SK-N-SH (cell line): Measurements from ENCODE around the gene CC2D1B. TPM values are rescaled to one million over a fixed set of nuclear protein-coding genes. Genes with fewer than 3 reads are reported as not detected.

Experiments used
- CTCF ChIA-PET: fragments of 300-600, 350-600 bp; formaldehyde crosslinking; extraction: SDS; loops from one replicate; lab custom pipeline; 2021; lab: Yijun Ruan, JAX
- POLR2A ChIA-PET: fragments of 350-600 bp; sonication (Branson Sonifier 250); formaldehyde crosslinking; extraction: SDS; loops from one replicate; lab custom pipeline; 2020; ENCODE audit warnings: antibody characterized with exemption, inconsistent platforms; lab: Yijun Ruan, JAX
- DNase-seq: peaks from one replicate; pipeline ENCODE4 v3.0.0; 2012
- H2AFZ ChIP-seq: fragments of 200-600 bp; sonication (generic); 2 replicates; pipeline ENCODE4 v1.8.1; 2016; ENCODE audit warnings: antibody characterized with exemption, mild to moderate bottlenecking, low read depth
- H3F3A ChIP-seq: fragments of 200-600 bp; sonication (generic); replicated peaks from 2 replicates; pipeline ENCODE3; 2016; ENCODE audit warnings: antibody characterized with exemption, mild to moderate bottlenecking; ENCODE audit not compliant: insufficient read depth
- H3K27ac ChIP-seq, 2 experiments: fragments of 200-500 bp in 1 of 2; fragments of 200-600 bp in 1 of 2; sonication (Bioruptor generic) in 1 of 2; sonication (generic), shearing (Covaris generic) in 1 of 2; 2 replicates each; pipeline versions ENCODE4 v1.5.1 to v1.6.1; 2014 to 2016; ENCODE audit warnings: low read depth in 2 of 2, inconsistent platforms in 1 of 2, low read length in 1 of 2, mild to moderate bottlenecking in 1 of 2, mixed read lengths in 1 of 2
- H3K27me3 ChIP-seq: fragments of 200-600 bp; sonication (generic), shearing (Covaris generic); 2 replicates; pipeline ENCODE4 v1.6.1; 2016; ENCODE audit warnings: mixed run types; ENCODE audit not compliant: insufficient read depth
- H3K36me3 ChIP-seq, 2 experiments: fragments of 200-500 bp in 1 of 2; fragments of 200-600 bp in 1 of 2; sonication (Bioruptor generic) in 1 of 2; sonication (generic) in 1 of 2; replicated peaks in 1 of 2; 2 replicates each; pipeline versions ENCODE3 to v1.5.1; 2014 to 2016; ENCODE audit warnings: low read length in 1 of 2, mild to moderate bottlenecking in 1 of 2; ENCODE audit not compliant: insufficient read depth in 2 of 2, control insufficient read depth in 1 of 2
- H3K4me1 ChIP-seq, 2 experiments: fragments of 200-500 bp in 1 of 2; fragments of 200-600 bp in 1 of 2; sonication (Bioruptor generic) in 1 of 2; sonication (generic), shearing (Covaris generic) in 1 of 2; 2 replicates each; pipeline versions ENCODE4 v1.5.1 to v1.6.1; 2014 to 2016; ENCODE audit warnings: low read depth in 1 of 2, low read length in 1 of 2, mixed run types in 1 of 2; ENCODE audit not compliant: insufficient read depth in 2 of 2, control insufficient read depth in 1 of 2
- H3K4me2 ChIP-seq: fragments of 200-600 bp; sonication (generic), shearing (Covaris generic); 2 replicates; pipeline ENCODE4 v1.6.1; 2017; ENCODE audit warnings: mixed run types
- H3K4me3 ChIP-seq, 2 experiments: fragments of 200-500 bp in 1 of 2; fragments of 200-600 bp in 1 of 2; sonication (Bioruptor generic) in 1 of 2; sonication (generic), shearing (Covaris generic) in 1 of 2; 2 replicates each; pipeline versions ENCODE4 v1.5.1 to v1.8.1; 2014 to 2016; ENCODE audit warnings: low read depth in 2 of 2, inconsistent platforms in 1 of 2, low read length in 1 of 2, mild to moderate bottlenecking in 1 of 2, mixed read lengths in 1 of 2, moderate library complexity in 1 of 2
- H3K79me2 ChIP-seq: fragments of 200-600 bp; sonication (generic); 2 replicates; pipeline ENCODE4 v1.8.1; 2017; ENCODE audit warnings: mild to moderate bottlenecking; ENCODE audit not compliant: insufficient read depth
- H3K9ac ChIP-seq: fragments of 200-600 bp; sonication (generic); 2 replicates; pipeline ENCODE4 v1.6.1; 2017; ENCODE audit warnings: mixed run types
- H3K9me2 ChIP-seq: fragments of 200-600 bp; sonication (generic); 2 replicates; pipeline ENCODE4 v1.6.1; 2017; ENCODE audit warnings: mixed run types
- H3K9me3 ChIP-seq: fragments of 200-600 bp; sonication (generic); 2 replicates; pipeline ENCODE4 v1.6.1; 2017; ENCODE audit warnings: mixed run types, mild to moderate bottlenecking, moderate library complexity
- H4K20me1 ChIP-seq: fragments of 200-600 bp; sonication (generic); 2 replicates; pipeline ENCODE4 v1.6.1; 2017; ENCODE audit warnings: mild to moderate bottlenecking, mixed run types; ENCODE audit not compliant: insufficient read depth
- CHD2 ChIP-seq: fragments of 150-350 bp; IDR thresholded peaks from 2 replicates; pipeline ENCODE4 v1.6.1; 2018; ENCODE audit warnings: low read length; ENCODE audit not compliant: partially characterized antibody
- CTCF ChIP-seq: fragments of 200-600 bp; sonication (generic); IDR thresholded peaks from 2 replicates; pipeline ENCODE4 v1.6.1; 2017; ENCODE audit warnings: antibody characterized with exemption, mild to moderate bottlenecking, moderate library complexity
- ELF1 ChIP-seq: IDR thresholded peaks from 2 replicates; pipeline ENCODE4 v1.4.0; 2012
- IRF3 ChIP-seq: fragments of 150-350 bp; IDR thresholded peaks from 2 replicates; pipeline ENCODE4 v1.6.1; 2016; ENCODE audit warnings: mild to moderate bottlenecking, low read depth, low read length
- JUND ChIP-seq: IDR thresholded peaks from 2 replicates; pipeline ENCODE4 v1.4.0; 2012
- MEF2A ChIP-seq: IDR thresholded peaks from 2 replicates; pipeline ENCODE4 v1.4.0; 2012; ENCODE audit warnings: low read depth, borderline replicate concordance
- MXI1 ChIP-seq: IDR thresholded peaks from 2 replicates; pipeline ENCODE4 v1.6.1; 2012; ENCODE audit warnings: mild to moderate bottlenecking, low read depth, low read length, improper control_type of control experiment
- NFIC ChIP-seq: IDR thresholded peaks from 2 replicates; pipeline ENCODE4 v1.4.0; 2012; ENCODE audit warnings: borderline replicate concordance
- NRF1 ChIP-seq: IDR thresholded peaks from 2 replicates; pipeline ENCODE4 v1.6.1; 2012; ENCODE audit warnings: low read depth, mild to moderate bottlenecking, low read length
- POLR2AphosphoS5 ChIP-seq: IDR thresholded peaks from 2 replicates; pipeline ENCODE4 v1.6.1; 2012; ENCODE audit warnings: low read depth, low read length
- REST ChIP-seq: IDR thresholded peaks from 2 replicates; pipeline ENCODE4 v1.6.1; 2012; ENCODE audit warnings: mild to moderate bottlenecking, low read depth, low read length, moderate library complexity
- RXRA ChIP-seq: IDR thresholded peaks from 2 replicates; pipeline ENCODE4 v1.4.0; 2012; ENCODE audit warnings: low read depth, mild to moderate bottlenecking, borderline replicate concordance
- TEAD4 ChIP-seq: IDR thresholded peaks from 2 replicates; pipeline ENCODE4 v1.4.0; 2012; ENCODE audit warnings: mild to moderate bottlenecking, borderline replicate concordance; ENCODE audit not compliant: insufficient read depth
- USF1 ChIP-seq: IDR thresholded peaks from 2 replicates; pipeline ENCODE4 v1.4.0; 2012; ENCODE audit warnings: low read depth, borderline replicate concordance
- YY1 ChIP-seq: IDR thresholded peaks from 2 replicates; pipeline ENCODE4 v1.4.0; 2012; ENCODE audit warnings: low read depth, mild to moderate bottlenecking
- WGBS: methylation state at CpG from one replicate; pipeline ENCODE4 v1.1.6; 2017; ENCODE audit warnings: low lambda C conversion rate; 5-methylcytosine and 5-hydroxymethylcytosine counted together
- polyA plus RNA-seq, 3 experiments: library from polyadenylated mRNA; depleted of rRNA; stranded (reverse); fragments of >200 nt; gene quantifications; 2 replicates each; pipeline ENCODE4 v1.2.3, GENCODE V29; 2012

The CC2D1B gene
- polyA plus RNA-seq, 1 of the 3 experiments (the other 2 are of a cell fraction): 18.7 TPM

GRCh38 chr1:52356818-52357355 lies 9.1 kb downstream of the CC2D1B start:
- no peaks in the 10 kb centered on the region for H3K9me3 ChIP-seq
- H3K27ac ChIP-seq: no peak overlapping the region
- no peaks in the 10 kb centered on the region for H4K20me1 ChIP-seq
- H2AFZ ChIP-seq: no peak overlapping the region
- H3K36me3 ChIP-seq: peaks cover 14 to 99% of the 10 kb centered on the region in 2 experiments
- no peak for DNase-seq
- TF ChIP-seq TEAD4: no peak
- no peak for TF ChIP-seq YY1
- TF ChIP-seq RXRA: no peak
- TF ChIP-seq ELF1: no peak
- TF ChIP-seq MEF2A: no peak
- no peak for TF ChIP-seq CTCF
- no peak for TF ChIP-seq POLR2AphosphoS5
- TF ChIP-seq NFIC: no peak
- no peak for TF ChIP-seq IRF3
- TF ChIP-seq NRF1: no peak
- TF ChIP-seq MXI1: no peak
- TF ChIP-seq USF1: no peak
- TF ChIP-seq REST: no peak
- no peak for TF ChIP-seq JUND
- TF ChIP-seq CHD2: no peak
- WGBS: 84% methylated on average over 3 of the region's 8 CpGs
- no peak overlapping the region for H3K4me2 ChIP-seq
- no peaks in the 10 kb centered on the region for H3F3A ChIP-seq
- H3K9ac ChIP-seq: no peak overlapping the region
- no peaks in the 10 kb centered on the region for H3K27me3 ChIP-seq
- peaks cover 6% of the 10 kb centered on the region; the same call in 1 of the 2 replicates for H3K79me2 ChIP-seq
- ChIA-PET POLR2A (interaction anchor here (0.5 kb wide), 1 partner anchor 302 kb away, joined by 3 read pairs; the partner anchor contains the start of gene TXNDC12), CTCF (interaction anchor here (1.5 kb wide), 1 partner anchor 229 kb away, joined by 4 read pairs; no protein-coding TSS in a partner anchor)
- no peaks in the 10 kb centered on the region for H3K9me2 ChIP-seq
- no peak overlapping the region for H3K4me3 ChIP-seq
- no peaks in the 10 kb centered on the region for H3K4me1 ChIP-seq
